GM12878 (cell line): ENCODE measurements around the gene TAPBPL. TPM values are rescaled to one million over a fixed set of nuclear protein-coding genes. Genes with fewer than 3 reads are reported as not detected.

Source experiments
- ATAC-seq: fragments of 200-7000 bp; cut with Tn5 transposase; 3 replicates; pipeline ENCODE4 v1.9.1; 2020; ENCODE audit warnings: mild to moderate bottlenecking, moderate library complexity
- Bru-seq: library from RNA; stranded (reverse); fragments of 400-500 nt; gene quantifications from one replicate; lab custom pipeline; 2021; lab: Mats Ljungman, UMichigan
- BruChase-seq, 2 experiments: library from RNA; stranded (reverse); fragments of 400-500 nt; gene quantifications; one replicate each; lab custom pipeline; 2021; lab: Mats Ljungman, UMichigan
- BruUV-seq: library from RNA; stranded (reverse); fragments of 400-500 nt; replicated peaks from 2 replicates; lab custom pipeline; 2021; lab: Mats Ljungman, UMichigan
- CTCF ChIA-PET: fragments of 300-600 bp; sonication (Branson Sonifier 250); formaldehyde crosslinking; extraction: SDS; loops from one replicate; lab custom pipeline; 2021; ENCODE audit warnings: inconsistent platforms; lab: Yijun Ruan, JAX
- POLR2A ChIA-PET: fragments of 350-600 bp; formaldehyde crosslinking; extraction: SDS; loops from one replicate; lab custom pipeline; 2021; ENCODE audit warnings: inconsistent platforms; lab: Charles Lee
- RAD21 ChIA-PET: fragments of 300-600 bp; sonication (Branson Sonifier 250); formaldehyde crosslinking; loops from one replicate; lab custom pipeline; 2023; ENCODE audit warnings: antibody characterized with exemption; ENCODE audit not compliant: unreplicated experiment; lab: Charles Lee
- SMC1A ChIA-PET: fragments of 300-600 bp; sonication (Branson Sonifier 250); formaldehyde crosslinking; loops from one replicate; lab custom pipeline; 2023; ENCODE audit not compliant: unreplicated experiment, uncharacterized antibody; lab: Charles Lee
- DNase-seq: peaks from one replicate; pipeline ENCODE4 v3.0.0-alpha.2; 2011; ENCODE audit warnings: low read depth, low spot score
- FAIRE-seq: peaks from 3 replicates; lab custom pipeline; 2011; peaks lifted over from hg19 to GRCh38; lab: Jason Lieb, UNC
- H2AFZ ChIP-seq: 2 replicates; pipeline ENCODE4 v1.6.0; 2011; ENCODE audit warnings: low read depth, low read length, control low read depth; ENCODE audit not compliant: control insufficient read depth
- H3K27ac ChIP-seq: 2 replicates; pipeline ENCODE4 v1.5.1; 2011; ENCODE audit warnings: control low read depth; ENCODE audit not compliant: control insufficient read depth, insufficient read depth
- H3K27me3 ChIP-seq, 2 experiments: replicated peaks in 1 of 2; 2 replicates each; pipeline versions ENCODE4 v1.6.0 to v1.6.1; 2011; ENCODE audit warnings: low read length in 1 of 2; ENCODE audit not compliant: control insufficient read depth in 2 of 2, insufficient read depth in 2 of 2
- H3K36me3 ChIP-seq, 2 experiments: 2 replicates each; pipeline ENCODE4 v1.5.1; 2011; ENCODE audit warnings: low read length in 1 of 2; ENCODE audit not compliant: control insufficient read depth in 2 of 2, insufficient read depth in 2 of 2
- H3K4me1 ChIP-seq: 2 replicates; pipeline ENCODE4 v1.6.1; 2011; ENCODE audit warnings: mild to moderate bottlenecking, low read length, moderate library complexity, mixed read lengths; ENCODE audit not compliant: control insufficient read depth, insufficient read depth
- H3K4me2 ChIP-seq: 2 replicates; pipeline ENCODE4 v1.6.0; 2011; ENCODE audit warnings: control low read depth; ENCODE audit not compliant: control insufficient read depth, insufficient read depth
- H3K4me3 ChIP-seq: fragments of 200-600 bp; sonication (generic); 2 replicates; pipeline ENCODE4 v1.5.1; 2016
- H3K79me2 ChIP-seq: 2 replicates; pipeline ENCODE4 v1.6.0; 2011; ENCODE audit warnings: low read length; ENCODE audit not compliant: control insufficient read depth, insufficient read depth
- H3K9ac ChIP-seq: 2 replicates; pipeline ENCODE4 v1.8.0; 2011; ENCODE audit warnings: low read length, control low read depth, mixed read lengths; ENCODE audit not compliant: control insufficient read depth, insufficient read depth
- H3K9me3 ChIP-seq: replicated peaks from 3 replicates; pipeline ENCODE4 v1.5.1; 2011; ENCODE audit warnings: mild to moderate bottlenecking, low read length; ENCODE audit not compliant: control insufficient read depth, insufficient read depth
- H4K20me1 ChIP-seq: 2 replicates; pipeline ENCODE4 v1.6.0; 2011; ENCODE audit not compliant: control insufficient read depth, insufficient read depth
- CBX3 ChIP-seq: fragments of 200-600 bp; sonication (generic); IDR thresholded peaks from 2 replicates; pipeline ENCODE4 v1.6.1; 2016; ENCODE audit warnings: low read depth, borderline replicate concordance
- EED ChIP-seq: sonication (generic); IDR thresholded peaks from 2 replicates; pipeline ENCODE4 v1.6.1; 2016; ENCODE audit warnings: antibody characterized with exemption, low read depth
- ESRRA ChIP-seq: IDR thresholded peaks from 2 replicates; pipeline ENCODE4 v1.6.1; 2012; ENCODE audit warnings: mild to moderate bottlenecking, low read length, improper control_type of control experiment
- FOS ChIP-seq: IDR thresholded peaks from 3 replicates; pipeline ENCODE4 v1.6.1; 2011; ENCODE audit warnings: borderline replicate concordance; ENCODE audit not compliant: insufficient read length; ENCODE audit errors: extremely low read depth
- MEF2B ChIP-seq: fragments of 450-650 bp; IDR thresholded peaks from 2 replicates; pipeline ENCODE4 v1.6.1; 2018; ENCODE audit warnings: mild to moderate bottlenecking, moderate library complexity; ENCODE audit not compliant: partially characterized antibody, poor library complexity, severe bottlenecking
- MTA3 ChIP-seq: IDR thresholded peaks from 2 replicates; pipeline ENCODE4 v1.6.1; 2012; ENCODE audit warnings: low read length, inconsistent platforms, borderline replicate concordance
- NFYA ChIP-seq: IDR thresholded peaks from 2 replicates; pipeline ENCODE4 v1.6.1; 2011; ENCODE audit warnings: low read depth, mild to moderate bottlenecking, low read length, improper control_type of control experiment, borderline replicate concordance
- SKIL ChIP-seq: fragments of 450-650 bp; IDR thresholded peaks from 2 replicates; pipeline ENCODE4 v1.6.1; 2017; ENCODE audit warnings: mild to moderate bottlenecking, low read depth, inconsistent platforms; ENCODE audit not compliant: poor library complexity, severe bottlenecking
- SMC3 ChIP-seq: IDR thresholded peaks from 2 replicates; pipeline ENCODE4 v1.6.1; 2011; ENCODE audit warnings: low read length, improper control_type of control experiment, borderline replicate concordance
- STAT3 ChIP-seq: IDR thresholded peaks from 2 replicates; pipeline ENCODE4 v1.6.1; 2011; ENCODE audit warnings: low read depth, low read length, improper control_type of control experiment
- TCF7 ChIP-seq: IDR thresholded peaks from 2 replicates; pipeline ENCODE4 v1.6.1; 2014; ENCODE audit warnings: antibody characterized with exemption, borderline replicate concordance
- ZNF207 ChIP-seq: fragments of 450-650 bp; IDR thresholded peaks from 2 replicates; pipeline ENCODE4 v1.6.1; 2014; ENCODE audit warnings: antibody characterized with exemption, mild to moderate bottlenecking, borderline replicate concordance
- ZNF384 ChIP-seq: IDR thresholded peaks from 2 replicates; pipeline ENCODE4 v1.6.1; 2012; ENCODE audit warnings: low read depth, mild to moderate bottlenecking, low read length, improper control_type of control experiment, borderline replicate concordance
- ZSCAN29 ChIP-seq: fragments of 450-650 bp; IDR thresholded peaks from 2 replicates; pipeline ENCODE4 v1.6.1; 2017; ENCODE audit warnings: mild to moderate bottlenecking, moderate library complexity
- WGBS: methylation state at CpG from one replicate; pipeline ENCODE4 v1.1.6; 2016; ENCODE audit warnings: low lambda C conversion rate; ENCODE audit not compliant: insufficient replicate concordance, insufficient coverage; ENCODE audit errors: missing lambda C conversion rate; 5-methylcytosine and 5-hydroxymethylcytosine counted together
- in situ Hi-C: fragments of 300-500 bp; cut with MboI; formaldehyde crosslinking; loops from 9 replicates; pipeline ENCODE4 v1.14.3; 2018; ENCODE audit warnings: mixed read lengths
- intact Hi-C: fragments of 100-400 bp; cut with micrococcal nuclease; formaldehyde crosslinking; loops from one replicate; pipeline ENCODE4 v1.14.2; 2022; ENCODE audit not compliant: unreplicated experiment
- long read RNA-seq, 2 experiments: library from polyadenylated mRNA; unstranded; transcript quantifications; one replicate each; pipeline ENCODE4 v2.0.0, GENCODE V29; 2019 to 2020
- polyA minus RNA-seq, 3 experiments: library from RNA; depleted of rRNA, polyadenylated mRNA; stranded (reverse); fragments of >200 nt; gene quantifications; 2 replicates each; pipeline ENCODE4 v1.2.3, GENCODE V29; 2011
- polyA plus RNA-seq, 11 experiments: library from polyadenylated mRNA; depleted of rRNA in 4 of 11; unstranded in 6 of 11; stranded (reverse) in 5 of 11; fragments of >200 nt; fragmentation: Nextera tagmentation in 4 of 11; fragmentation: Illumina TruSeq in 1 of 11; extraction: Ambion mirVana in 4 of 11; extraction: Trizol in 1 of 11; gene quantifications; 1 replicate in 1 of 11; 2 replicates in 10 of 11; pipeline versions ENCODE4 v1.2.1 to v1.2.3, GENCODE V29; 2011 to 2016; ENCODE audit warnings: inconsistent platforms in 2 of 11, missing spikeins in 2 of 11, low read depth in 1 of 11
- total RNA-seq, 4 experiments: library from RNA; depleted of rRNA in 3 of 4; stranded (reverse); fragments of >200 nt in 3 of 4; fragmentation: Illumina TruSeq in 1 of 4; extraction: Trizol in 1 of 4; gene quantifications; 2 replicates each; pipeline versions ENCODE4 v1.2.1 to v1.2.3, GENCODE V29; 2013 to 2021

The TAPBPL gene, protein sequence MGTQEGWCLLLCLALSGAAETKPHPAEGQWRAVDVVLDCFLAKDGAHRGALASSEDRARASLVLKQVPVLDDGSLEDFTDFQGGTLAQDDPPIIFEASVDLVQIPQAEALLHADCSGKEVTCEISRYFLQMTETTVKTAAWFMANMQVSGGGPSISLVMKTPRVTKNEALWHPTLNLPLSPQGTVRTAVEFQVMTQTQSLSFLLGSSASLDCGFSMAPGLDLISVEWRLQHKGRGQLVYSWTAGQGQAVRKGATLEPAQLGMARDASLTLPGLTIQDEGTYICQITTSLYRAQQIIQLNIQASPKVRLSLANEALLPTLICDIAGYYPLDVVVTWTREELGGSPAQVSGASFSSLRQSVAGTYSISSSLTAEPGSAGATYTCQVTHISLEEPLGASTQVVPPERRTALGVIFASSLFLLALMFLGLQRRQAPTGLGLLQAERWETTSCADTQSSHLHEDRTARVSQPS
- 134 and 138 TPM in 2 replicates for total RNA-seq (2013; cell fraction: nucleolus; rRNA removed)
- total RNA-seq (2014; rRNA removed) (39.1 and 40.4 TPM in 2 replicates), total RNA-seq (2014; rRNA removed; fragmentation: Illumina TruSeq; extraction: Trizol) (24.7 and 25.0 TPM in 2 replicates), total RNA-seq (2021) (26.4 and 29.0 TPM in 2 replicates), polyA plus RNA-seq (2011; rRNA removed) (28.5 and 45.0 TPM in 2 replicates), polyA plus RNA-seq (2014; fragmentation: Illumina TruSeq; extraction: Trizol) (13.0 and 26.4 TPM in 2 replicates), polyA plus RNA-seq (2014; fragmentation: Nextera tagmentation; extraction: Ambion mirVana) (10 to 100 TPM; 12.4 to 20.9 TPM), polyA plus RNA-seq (2014; rRNA removed) (40.4 and 43.1 TPM in 2 replicates), polyA plus RNA-seq (2016; fragmentation: Nextera tagmentation; extraction: Ambion mirVana) (10 to 100 TPM; 33.3 to 39.9 TPM), polyA minus RNA-seq (2011; rRNA and poly(A)+ RNA removed) (33.4 and 60.3 TPM in 2 replicates), Bru-seq, nascent RNA (percentile 77 among the genes with signal in this experiment), BruChase-seq, experiment 1, labeled RNA remaining after a 6-hour chase (percentile 69 among the genes with signal in this experiment), BruChase-seq, experiment 2, labeled RNA remaining after a 2-hour chase (percentile 68 among the genes with signal in this experiment)
- 11.0 TPM for polyA plus RNA-seq (2011; ENCODE audit: low read depth)
- polyA plus RNA-seq (2011; cell fraction: cytosol; rRNA removed) = 58.4 and 72.0 TPM in 2 replicates
- polyA plus RNA-seq (2011; cell fraction: nucleus; rRNA removed) = 125 and 140 TPM in 2 replicates
- polyA plus RNA-seq (2012) = 28.1 and 29.4 TPM in 2 replicates
- polyA minus RNA-seq (2011; cell fraction: cytosol; rRNA and poly(A)+ RNA removed) = 11.2 and 13.9 TPM in 2 replicates
- polyA minus RNA-seq (2011; cell fraction: nucleus; rRNA and poly(A)+ RNA removed) = 36.0 and 56.5 TPM in 2 replicates
- long read RNA-seq, experiment 1, transcript TAPBPL-201 (7 exons, 1,741 nt) = major isoform, 12 of 17 reads
- long read RNA-seq, experiment 1, partial matches to known transcripts = 1 of 17 reads
- long read RNA-seq, experiment 1, other reads (novel, unspliced or antisense) = 4 of 17 reads
- long read RNA-seq, experiment 2, transcript TAPBPL-201 (7 exons, 1,741 nt) = major isoform, 18 of 38 reads
- long read RNA-seq, experiment 2, partial matches to known transcripts = 7 of 38 reads
- long read RNA-seq, experiment 2, other reads (novel, unspliced or antisense) = 13 of 38 reads

- H3K4me2 ChIP-seq = peak within 1 kb of the TSS; percentile 99
- intact Hi-C loops (loop anchor here (1.0 kb wide), 1 partner anchor 24 kb away; no protein-coding TSS in a partner anchor), in situ Hi-C loops (no loop called here)
- H3K36me3 ChIP-seq = peaks cover 1 to 12% of the 10 kb centered on the region in 2 experiments
- peak within 1 kb of the TSS; percentile 59 for H2AFZ ChIP-seq
- H4K20me1 ChIP-seq = no peaks in the 10 kb centered on the region
- H3K27ac ChIP-seq = peak within 1 kb of the TSS; percentile 98
- ChIA-PET RAD21 (interaction anchor here (0.6 to 17.1 kb wide), 16 partner anchors 8 to 129 kb away, joined by 3 to 319 read pairs (median 4); partner anchors contain the start of genes CD27, MRPL51 and VAMP1), SMC1A (interaction anchor here (0.7 to 6.7 kb wide), 13 partner anchors 9 to 129 kb away, joined by 3 to 90 read pairs (median 5); partner anchors contain the start of genes MRPL51 and VAMP1), CTCF (interaction anchor here (0.9 to 5.3 kb wide), 13 partner anchors 8 to 256 kb away, joined by 3 to 48 read pairs (median 6); partner anchors contain the start of genes CD27 and VAMP1), POLR2A (interaction anchor here (0.6 to 17.5 kb wide), 15 partner anchors 9 to 126 kb away, joined by 3 to 384 read pairs (median 9); partner anchors contain the start of genes CD27, MRPL51, NOP2 and VAMP1)
- peak; percentile 64 for FAIRE-seq
- ATAC-seq = peak; percentile 84
- peak within 1 kb of the TSS; percentile 83 for H3K4me3 ChIP-seq
- no peaks in the 10 kb centered on the region for H3K27me3 ChIP-seq
- H3K4me1 ChIP-seq = peaks cover 38% of the 10 kb centered on the region
- no peaks in the 10 kb centered on the region for H3K9me3 ChIP-seq
- BruUV-seq = no TSS peak
- WGBS = under 1% methylated on average over 26 of the region's 27 CpGs
- peaks cover 65% of the 10 kb centered on the region for H3K79me2 ChIP-seq
- DNase-seq = peak; percentile 75
- H3K9ac ChIP-seq = peak within 1 kb of the TSS; percentile 92
- TF ChIP-seq SMC3 (no peak; the same call in 1 of the 2 replicates), NFYA (no peak), ZNF207 (0 out of 2 replicates have a peak, but pooled peaks have one; percentile 50), TCF7 (no peak), CBX3 (no peak), SKIL (peak; percentile 59), ZSCAN29 (no peak), ZNF384 (no peak), EED (peak; percentile 95), STAT3 (no peak), MEF2B (peak; percentile 56), FOS (no peak), ESRRA (no peak), MTA3 (no peak)
These were observed at the start of gene TAPBPL for GRCh38 chr12:6451348-6452244. Gene TAPBPL, plus strand, starts transcription at chr12:6452042. Its CDS starts 207 bp downstream, at chr12:6452249.
